ENCODE data around the gene TMEM176B.

Gene TMEM176B

DNA sequence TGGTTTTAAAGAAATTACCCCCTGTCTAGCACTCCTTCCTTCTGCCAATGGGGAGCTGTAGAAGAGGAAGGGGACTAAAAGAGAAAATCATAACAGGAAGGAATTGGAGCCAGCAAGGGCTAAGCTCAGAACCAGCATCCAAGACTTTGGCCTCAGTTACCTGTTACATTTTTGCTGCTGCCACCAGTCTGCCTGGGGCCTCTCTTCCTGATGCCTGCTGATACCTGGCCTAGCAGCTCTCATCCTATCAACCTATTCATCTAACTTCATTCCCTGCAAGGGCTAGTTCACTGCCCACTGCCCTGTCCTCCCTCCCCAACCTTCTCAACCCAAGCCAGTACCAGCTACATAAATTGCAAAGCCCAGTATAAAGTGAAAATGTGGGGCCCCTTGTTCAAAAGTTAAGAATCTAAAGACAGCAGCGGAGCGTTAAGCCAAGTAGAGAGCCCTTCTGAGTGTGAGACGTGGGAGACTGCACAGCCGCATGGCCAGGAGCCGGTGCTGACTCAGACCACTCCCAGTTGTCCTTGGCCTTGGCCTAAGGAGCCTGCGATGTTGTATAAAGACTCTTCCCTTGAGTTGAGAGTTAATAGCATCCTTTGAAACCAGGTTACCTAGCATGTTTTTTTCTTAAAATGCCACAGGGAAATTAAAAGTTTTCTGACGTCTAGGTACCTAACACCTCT is 38.9 kb upstream of the TMEM176B start:
- no peak for DNase-seq (ENCODE audit: low read depth, low spot score)
- no CpG with 5 or more reads among the region's 7 CpGs for WGBS (ENCODE audit: insufficient coverage, insufficient read length)
- Histone ChIP-seq H3K27ac (ENCODE audit: low read length) (no peak overlapping the region), H3K36me3 (ENCODE audit: control insufficient read depth, insufficient read depth, low read length) (no peaks in the 10 kb centered on the region), H3K27me3 (ENCODE audit: control insufficient read depth, insufficient read depth, low read length) (no peaks in the 10 kb centered on the region), H3K4me1 (ENCODE audit: control insufficient read depth, insufficient read depth, low read length) (no peaks in the 10 kb centered on the region), H3K4me3 (ENCODE audit: low read length) (no peak overlapping the region), H3K9me3 (ENCODE audit: control insufficient read depth, insufficient read depth, low read length) (no peaks in the 10 kb centered on the region)

DNA sequence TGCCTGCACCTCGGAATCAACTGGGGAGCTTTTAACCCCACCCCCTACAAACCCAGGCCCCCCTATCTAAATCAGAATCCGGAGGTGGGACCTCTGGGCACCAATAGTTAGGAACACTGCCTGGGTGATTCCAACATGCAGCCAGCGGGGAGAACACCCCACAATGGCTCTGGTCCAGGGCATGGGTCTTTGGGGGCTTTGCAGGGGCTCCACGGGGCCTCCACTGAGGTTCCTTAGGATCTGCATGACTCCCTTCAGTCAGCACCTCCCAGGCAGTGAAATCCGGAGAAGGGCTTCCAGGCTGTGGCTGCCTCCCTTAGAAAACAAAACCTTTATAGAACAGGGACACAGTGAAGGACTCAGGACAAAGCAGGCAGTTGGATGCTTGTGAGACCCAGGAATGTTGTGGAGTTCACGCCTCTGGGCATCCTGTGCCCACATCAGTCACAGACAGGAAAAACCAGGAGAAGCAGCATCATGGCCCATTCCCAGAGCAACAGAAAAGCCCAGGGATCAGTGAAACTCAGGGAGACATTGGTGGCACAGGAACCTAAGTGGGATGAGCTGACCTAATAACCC is 35.6 kb upstream of the TMEM176B start:
- Histone ChIP-seq H3K4me1 (ENCODE audit: control insufficient read depth, insufficient read depth, low read length) (no peaks in the 10 kb centered on the region), H3K27me3 (ENCODE audit: control insufficient read depth, insufficient read depth, low read length) (no peaks in the 10 kb centered on the region), H3K36me3 (ENCODE audit: control insufficient read depth, insufficient read depth, low read length) (no peaks in the 10 kb centered on the region), H3K27ac (ENCODE audit: low read length) (no peak overlapping the region), H3K9me3 (ENCODE audit: control insufficient read depth, insufficient read depth, low read length) (no peaks in the 10 kb centered on the region), H3K4me3 (ENCODE audit: low read length) (no peak overlapping the region)
- DNase-seq (ENCODE audit: low read depth, low spot score), result no peak
- WGBS (ENCODE audit: insufficient coverage, insufficient read length), result no CpG with 5 or more reads among the region's 6 CpGs

GRCh38 chr7:150835019-150835418 is 34.9 kb upstream of the TMEM176B start:
- Histone ChIP-seq H3K9me3 (ENCODE audit: control insufficient read depth, insufficient read depth, low read length) (no peaks in the 10 kb centered on the region), H3K27me3 (ENCODE audit: control insufficient read depth, insufficient read depth, low read length) (no peaks in the 10 kb centered on the region), H3K4me3 (ENCODE audit: low read length) (no peak overlapping the region), H3K27ac (ENCODE audit: low read length) (no peak overlapping the region), H3K4me1 (ENCODE audit: control insufficient read depth, insufficient read depth, low read length) (no peaks in the 10 kb centered on the region), H3K36me3 (ENCODE audit: control insufficient read depth, insufficient read depth, low read length) (no peaks in the 10 kb centered on the region)
- DNase-seq (ENCODE audit: low read depth, low spot score), result no peak
- WGBS (ENCODE audit: insufficient coverage, insufficient read length), result no CpG with 5 or more reads among the region's 1 CpG

- Histone ChIP-seq H3K27ac (ENCODE audit: low read length) (no peak overlapping the region), H3K4me1 (ENCODE audit: control insufficient read depth, insufficient read depth, low read length) (no peaks in the 10 kb centered on the region), H3K4me3 (ENCODE audit: low read length) (no peak overlapping the region), H3K27me3 (ENCODE audit: control insufficient read depth, insufficient read depth, low read length) (no peaks in the 10 kb centered on the region), H3K36me3 (ENCODE audit: control insufficient read depth, insufficient read depth, low read length) (no peaks in the 10 kb centered on the region), H3K9me3 (ENCODE audit: control insufficient read depth, insufficient read depth, low read length) (no peaks in the 10 kb centered on the region; the same call in 1 of the 2 replicates)
- DNase-seq (ENCODE audit: low read depth, low spot score), result no peak
- WGBS (ENCODE audit: insufficient coverage, insufficient read length), result no CpG with 5 or more reads among the region's 1 CpG
Measured at GRCh38 chr7:150831851-150832250, 31.7 kb upstream of the TMEM176B start.

- WGBS (ENCODE audit: insufficient coverage, insufficient read length), result no CpG with 5 or more reads among the region's 1 CpG
- Histone ChIP-seq H3K36me3 (ENCODE audit: control insufficient read depth, insufficient read depth, low read length) (no peaks in the 10 kb centered on the region), H3K27me3 (ENCODE audit: control insufficient read depth, insufficient read depth, low read length) (no peaks in the 10 kb centered on the region), H3K9me3 (ENCODE audit: control insufficient read depth, insufficient read depth, low read length) (no peaks in the 10 kb centered on the region; the same call in 1 of the 2 replicates), H3K4me1 (ENCODE audit: control insufficient read depth, insufficient read depth, low read length) (no peaks in the 10 kb centered on the region), H3K4me3 (ENCODE audit: low read length) (no peak overlapping the region), H3K27ac (ENCODE audit: low read length) (no peak overlapping the region)
- DNase-seq (ENCODE audit: low read depth, low spot score), result no peak
Measured at GRCh38 chr7:150830937-150831336, 30.8 kb upstream of the TMEM176B start.

DNA sequence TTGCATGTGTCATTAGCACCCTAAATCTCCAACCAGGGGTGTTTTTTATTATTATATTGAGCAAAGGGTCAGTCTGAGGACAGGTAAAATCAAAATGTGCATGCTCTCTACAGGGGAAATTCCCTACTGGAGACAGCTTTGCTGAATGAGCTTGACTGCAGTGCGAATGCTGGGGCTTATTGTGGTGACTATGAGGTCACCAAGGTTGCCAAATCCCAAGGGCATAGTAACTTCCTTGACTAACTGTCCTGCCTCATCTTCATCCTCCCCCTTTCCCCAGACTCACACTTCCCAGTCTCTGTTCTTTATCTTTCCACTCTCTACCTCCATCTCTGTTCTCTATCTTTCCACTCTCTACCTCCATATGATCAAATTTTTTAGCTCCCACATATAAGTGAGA is 29.3 kb upstream of the TMEM176B start:
- Histone ChIP-seq H3K27me3 (ENCODE audit: control insufficient read depth, insufficient read depth, low read length) (no peaks in the 10 kb centered on the region), H3K9me3 (ENCODE audit: control insufficient read depth, insufficient read depth, low read length) (no peaks in the 10 kb centered on the region; the same call in 1 of the 2 replicates), H3K4me1 (ENCODE audit: control insufficient read depth, insufficient read depth, low read length) (no peaks in the 10 kb centered on the region), H3K4me3 (ENCODE audit: low read length) (no peak overlapping the region), H3K36me3 (ENCODE audit: control insufficient read depth, insufficient read depth, low read length) (no peaks in the 10 kb centered on the region), H3K27ac (ENCODE audit: low read length) (no peak overlapping the region)
- no peak for DNase-seq (ENCODE audit: low read depth, low spot score)
- no CpG with 5 or more reads among the region's 1 CpG for WGBS (ENCODE audit: insufficient coverage, insufficient read length)

GRCh38 chr7:150828384-150828783 is 28.2 kb upstream of the TMEM176B start:
- Histone ChIP-seq H3K4me3 (ENCODE audit: low read length) (no peak overlapping the region), H3K36me3 (ENCODE audit: control insufficient read depth, insufficient read depth, low read length) (no peaks in the 10 kb centered on the region), H3K27me3 (ENCODE audit: control insufficient read depth, insufficient read depth, low read length) (no peaks in the 10 kb centered on the region), H3K4me1 (ENCODE audit: control insufficient read depth, insufficient read depth, low read length) (no peaks in the 10 kb centered on the region), H3K9me3 (ENCODE audit: control insufficient read depth, insufficient read depth, low read length) (no peaks in the 10 kb centered on the region; the same call in 1 of the 2 replicates), H3K27ac (ENCODE audit: low read length) (no peak overlapping the region)
- no CpG with 5 or more reads among the region's 2 CpGs for WGBS (ENCODE audit: insufficient coverage, insufficient read length)
- no peak for DNase-seq (ENCODE audit: low read depth, low spot score)

DNA sequence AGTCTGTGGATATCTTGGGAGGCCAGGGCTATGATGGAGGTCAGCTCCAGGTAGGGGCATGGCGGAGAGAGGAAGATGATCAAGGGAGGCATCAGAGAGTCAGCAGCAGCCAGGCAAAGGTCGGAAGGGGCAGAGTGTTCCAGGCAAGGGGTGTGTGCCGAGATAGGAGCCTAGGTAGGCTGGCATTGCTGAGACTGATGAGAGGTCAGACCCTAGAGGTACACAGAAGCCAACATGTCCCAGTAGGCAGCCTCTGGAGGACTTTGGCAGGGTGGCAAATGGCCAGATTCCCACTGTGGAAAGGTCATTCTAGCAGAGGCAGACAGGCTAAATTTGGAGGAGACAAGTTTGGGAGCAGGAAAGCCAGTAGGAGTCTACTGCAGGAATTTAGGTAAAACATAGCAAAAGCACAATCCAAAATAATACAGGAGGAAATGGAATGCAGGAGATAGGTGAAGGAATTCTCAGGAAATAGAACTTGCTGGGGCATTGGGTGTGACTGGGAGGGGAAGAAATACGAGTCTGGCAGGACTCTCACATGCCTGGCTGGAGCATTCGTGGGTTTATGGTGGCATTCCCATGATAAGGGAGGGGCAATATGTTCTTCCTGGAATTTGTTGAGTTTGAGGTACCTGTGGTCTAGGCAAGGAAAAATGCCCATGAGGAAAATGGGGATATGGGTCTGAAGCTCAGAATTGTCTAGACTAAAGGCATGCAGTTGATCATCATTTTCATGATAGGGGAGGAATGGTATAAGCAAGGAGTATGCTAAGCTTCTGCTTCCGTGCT is 26.1 kb upstream of the TMEM176B start:
- Histone ChIP-seq H3K27ac (ENCODE audit: low read length) (no peak overlapping the region), H3K36me3 (ENCODE audit: control insufficient read depth, insufficient read depth, low read length) (no peaks in the 10 kb centered on the region), H3K9me3 (ENCODE audit: control insufficient read depth, insufficient read depth, low read length) (no peaks in the 10 kb centered on the region; the same call in 1 of the 2 replicates), H3K27me3 (ENCODE audit: control insufficient read depth, insufficient read depth, low read length) (no peaks in the 10 kb centered on the region), H3K4me3 (ENCODE audit: low read length) (no peak overlapping the region), H3K4me1 (ENCODE audit: control insufficient read depth, insufficient read depth, low read length) (no peaks in the 10 kb centered on the region)
- DNase-seq (ENCODE audit: low read depth, low spot score), result no peak
- WGBS (ENCODE audit: insufficient coverage, insufficient read length), result no CpG with 5 or more reads among the region's 6 CpGs

- no CpG with 5 or more reads among the region's 20 CpGs for WGBS (ENCODE audit: insufficient coverage, insufficient read length)
- Histone ChIP-seq H3K27me3 (ENCODE audit: control insufficient read depth, insufficient read depth, low read length) (no peaks in the 10 kb centered on the region), H3K4me1 (ENCODE audit: control insufficient read depth, insufficient read depth, low read length) (0 out of 2 replicates have a peak, but pooled peaks cover 4% of the 10 kb centered on the region), H3K9me3 (ENCODE audit: control insufficient read depth, insufficient read depth, low read length) (no peaks in the 10 kb centered on the region; the same call in 1 of the 2 replicates), H3K27ac (ENCODE audit: low read length) (no peak overlapping the region), H3K4me3 (ENCODE audit: low read length) (no peak overlapping the region), H3K36me3 (ENCODE audit: control insufficient read depth, insufficient read depth, low read length) (no peaks in the 10 kb centered on the region)
- DNase-seq (ENCODE audit: low read depth, low spot score), result no peak
Measured at GRCh38 chr7:150824379-150825177, 24.4 kb upstream of the TMEM176B start.
